ENCODE measurements around the gene MFRP.

Gene MFRP

DNA sequence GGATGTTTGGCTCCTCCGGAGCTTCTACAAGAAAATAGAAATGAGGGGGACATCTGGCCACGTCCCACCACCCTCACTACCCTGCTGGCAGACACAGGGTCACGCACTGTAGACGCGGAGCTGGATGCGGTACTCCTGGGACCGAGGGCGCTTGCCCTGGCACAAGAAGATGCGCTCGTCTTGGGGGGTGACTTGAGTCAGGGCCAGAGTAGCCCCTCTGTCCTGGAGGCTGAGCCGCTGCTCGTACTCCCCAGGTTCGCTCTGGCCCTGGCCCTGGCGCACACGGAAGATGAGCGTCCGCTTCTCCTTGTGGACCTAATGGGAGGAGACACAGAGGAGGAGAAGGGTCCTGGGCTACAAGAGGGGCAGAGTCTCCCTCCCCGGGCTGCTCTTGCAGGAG is 31.8 kb downstream of the MFRP start:
- H3K4me3 ChIP-seq (ENCODE audit: low read depth, low read length), result no peak overlapping the region

GRCh38 chr11:119310682-119311052 is 35.8 kb downstream of the MFRP start:
- no peak overlapping the region for H3K4me3 ChIP-seq (ENCODE audit: low read depth, low read length)
- TF ChIP-seq CTCF (IDR thresholded peaks at IDR 0.05; ENCODE audit: borderline replicate concordance, insufficient read depth, low read depth, low read length), result no peak

More for the DNA sequence above, 31.8 kb downstream of the MFRP start:
- no peak for TF ChIP-seq CTCF (IDR thresholded peaks at IDR 0.05; ENCODE audit: borderline replicate concordance, insufficient read depth, low read depth, low read length)

DNA sequence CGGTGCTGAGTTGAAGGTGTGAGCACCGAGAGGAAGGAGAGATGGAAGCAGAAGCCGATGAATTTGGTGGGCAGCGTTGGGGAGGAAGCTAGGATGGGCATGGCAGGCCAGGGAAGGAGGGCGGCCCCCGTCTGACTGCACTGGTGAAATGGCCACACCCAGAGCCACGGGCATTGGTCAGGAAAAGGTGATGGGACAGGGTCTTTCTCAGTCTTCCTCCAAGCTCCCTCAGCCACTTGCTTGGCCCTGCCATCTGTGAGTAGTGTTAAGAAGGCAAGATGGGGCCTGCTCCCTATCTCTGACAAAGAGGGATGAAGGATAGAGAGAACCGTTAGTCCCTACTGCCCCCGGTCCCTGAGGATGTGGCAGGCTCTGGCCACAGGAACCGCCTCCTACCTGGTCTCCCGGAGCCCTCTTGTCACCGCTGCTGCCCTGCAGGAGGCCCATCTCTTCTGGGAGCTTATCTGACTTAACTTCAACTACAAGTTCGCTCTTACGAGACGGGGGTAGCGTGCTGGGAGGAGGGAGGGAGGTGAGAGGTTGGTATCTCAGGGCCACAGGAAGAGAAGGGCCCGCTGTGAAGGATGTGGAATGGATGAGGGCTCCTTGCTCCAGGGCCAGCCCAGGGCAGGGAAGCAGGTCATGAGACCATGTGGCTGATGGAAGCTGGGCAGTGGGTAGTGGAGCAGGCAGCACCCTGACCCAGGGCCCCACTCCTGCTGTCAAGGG is 36.4 kb downstream of the MFRP start:
- no peak for TF ChIP-seq CTCF (IDR thresholded peaks at IDR 0.05; ENCODE audit: borderline replicate concordance, insufficient read depth, low read depth, low read length)
- H3K4me3 ChIP-seq (ENCODE audit: low read depth, low read length), result no peak overlapping the region

DNA sequence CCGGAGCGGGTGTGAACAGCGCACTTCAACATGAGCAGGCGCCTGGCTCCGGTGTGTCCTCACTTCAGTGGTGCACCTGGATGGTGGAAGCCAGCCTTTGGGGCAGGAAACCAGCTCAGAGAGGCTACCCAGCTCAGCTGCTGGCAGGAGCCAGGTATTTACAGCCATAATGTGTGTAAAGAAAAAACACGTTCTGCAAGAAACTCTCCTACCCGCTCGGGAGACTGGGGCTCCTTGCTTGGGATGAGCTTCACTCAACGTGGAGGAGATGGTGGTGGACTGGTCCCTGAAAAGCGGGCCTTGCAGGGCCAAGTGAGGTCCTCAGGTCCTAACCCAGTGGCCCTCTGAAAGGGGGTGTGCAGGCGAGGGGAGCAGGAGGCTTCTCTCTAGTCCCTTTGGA is 37.1 kb downstream of the MFRP start:
- no peak overlapping the region for H3K4me3 ChIP-seq (ENCODE audit: low read depth, low read length)
- TF ChIP-seq CTCF (IDR thresholded peaks at IDR 0.05; ENCODE audit: borderline replicate concordance, insufficient read depth, low read depth, low read length), result no peak

- no peak for TF ChIP-seq CTCF (IDR thresholded peaks at IDR 0.05; ENCODE audit: borderline replicate concordance, insufficient read depth, low read depth, low read length)
- H3K4me3 ChIP-seq (ENCODE audit: low read depth, low read length), result no peak overlapping the region
Observed at GRCh38 chr11:119307974-119308373, 38.5 kb downstream of the MFRP start.

DNA sequence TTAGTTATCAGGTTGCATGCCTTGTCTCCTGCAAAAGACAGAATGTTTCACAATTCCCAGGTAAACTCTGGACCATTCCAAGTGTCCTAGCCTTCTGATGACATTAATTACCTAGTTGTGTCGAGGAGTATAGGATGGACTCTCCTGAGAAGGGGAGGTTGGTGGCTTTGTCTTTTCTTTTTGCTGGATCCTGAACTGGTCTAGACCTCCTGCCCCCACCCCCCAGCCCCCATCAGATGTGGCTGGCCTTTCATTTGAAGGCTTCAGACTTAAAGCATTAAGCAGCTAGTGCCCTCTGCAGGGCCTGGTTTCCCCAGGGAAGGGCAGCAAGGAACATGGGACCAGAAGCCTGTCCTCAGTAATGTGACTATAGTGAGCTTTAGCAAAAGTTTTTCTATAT is 39.3 kb downstream of the MFRP start:
- no peak for TF ChIP-seq CTCF (IDR thresholded peaks at IDR 0.05; ENCODE audit: borderline replicate concordance, insufficient read depth, low read depth, low read length)
- no peak overlapping the region for H3K4me3 ChIP-seq (ENCODE audit: low read depth, low read length)

DNA sequence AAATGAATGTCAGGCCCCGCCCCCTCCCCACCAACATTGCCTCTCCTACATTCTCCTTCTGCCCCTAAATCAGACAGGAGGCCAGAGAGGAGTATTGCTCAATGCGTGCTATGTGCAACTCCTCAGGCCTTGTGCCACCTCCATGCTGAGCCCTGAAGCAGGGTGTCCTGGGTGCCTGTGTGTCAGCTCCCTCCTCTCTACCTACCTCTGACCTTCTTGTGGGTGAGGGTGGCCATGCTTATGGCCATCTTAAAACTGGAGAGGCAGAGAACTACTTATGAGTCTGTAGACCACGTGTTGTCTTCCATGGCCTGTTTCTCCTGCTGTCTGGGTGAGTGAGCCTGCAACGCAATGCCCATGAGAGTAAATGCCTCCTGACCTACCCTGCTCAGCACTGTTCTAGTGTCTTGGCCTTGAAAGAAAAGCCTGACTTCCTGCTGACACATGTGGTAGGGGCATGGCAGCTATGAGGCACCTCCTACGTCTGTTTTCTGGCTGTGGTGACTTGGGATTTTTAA is 40.1 kb downstream of the MFRP start:
- no peak for TF ChIP-seq CTCF (IDR thresholded peaks at IDR 0.05; ENCODE audit: borderline replicate concordance, insufficient read depth, low read depth, low read length)
- no peak overlapping the region for H3K4me3 ChIP-seq (ENCODE audit: low read depth, low read length)
